ENCODE data around the gene LAMA2. TPM values are rescaled to one million over a fixed set of nuclear protein-coding genes. Genes with fewer than 3 reads are reported as not detected.

Gene LAMA2
- total RNA-seq, 1 experiment from 2014 or later, result 4.2 TPM

DNA sequence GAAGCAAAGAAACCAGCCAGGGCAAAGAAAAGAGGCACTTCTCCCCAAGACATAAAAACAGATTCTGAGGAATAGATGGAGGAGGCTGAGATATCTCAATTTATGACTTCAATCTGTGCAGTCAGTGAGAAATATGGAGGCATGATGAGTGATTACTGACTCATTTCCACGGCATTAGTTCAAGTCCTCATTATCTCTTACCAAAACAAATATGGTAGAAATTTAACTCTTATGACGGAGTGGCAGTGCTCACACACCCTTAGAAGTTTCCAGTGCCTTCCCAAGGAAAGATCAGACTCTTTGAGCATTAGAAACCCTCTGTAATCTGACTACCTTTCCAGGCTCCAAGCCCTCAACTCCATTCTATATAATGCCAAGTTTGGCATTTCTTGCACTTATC is 463.0 kb downstream of the LAMA2 start:
- Histone ChIP-seq H2BK12ac (ENCODE audit: insufficient read length, low read depth, low read length) (no peak overlapping the region), H4K5ac (ENCODE audit: insufficient read length, low read depth, low read length) (no peak overlapping the region), H4K8ac (replicated peaks; ENCODE audit: insufficient read length, low read depth, low read length) (no peak overlapping the region), H4K91ac (ENCODE audit: insufficient read length, low read depth, low read length) (no peak overlapping the region), H3K9me3 (ENCODE audit: control insufficient read depth, low read depth, low read length) (no peaks in the 10 kb centered on the region), H3K27ac (ENCODE audit: insufficient read length, low read depth, low read length) (no peak overlapping the region), H4K20me1 (ENCODE audit: control insufficient read depth, insufficient read depth, insufficient read length) (no peaks in the 10 kb centered on the region), H3K23me2 (ENCODE audit: insufficient read length, low read depth, low read length, poor library complexity, severe bottlenecking) (no peaks in the 10 kb centered on the region), H3K14ac (ENCODE audit: insufficient read depth, low read length) (no peak overlapping the region), H2BK120ac (ENCODE audit: low read depth, low read length, poor library complexity, severe bottlenecking) (no peak overlapping the region), H2AFZ (ENCODE audit: low read length) (no peak overlapping the region), H2BK5ac (ENCODE audit: insufficient read length, low read length) (no peak overlapping the region), H3K79me1 (ENCODE audit: insufficient read depth, low read depth, low read length, poor library complexity, severe bottlenecking) (no peaks in the 10 kb centered on the region), H3K79me2 (ENCODE audit: insufficient read depth, low read length) (no peaks in the 10 kb centered on the region), H3K9ac (ENCODE audit: extremely low read depth, insufficient read length, low read length) (no peak overlapping the region), H2BK20ac (ENCODE audit: low read depth, low read length, poor library complexity, severe bottlenecking) (no peak overlapping the region), H3K56ac (ENCODE audit: insufficient read length, low read depth, low read length) (no peak overlapping the region), H3K18ac (ENCODE audit: insufficient read length, low read depth, low read length) (no peak overlapping the region), H3K4me1 (ENCODE audit: insufficient read depth, low read length) (no peaks in the 10 kb centered on the region), H3K4me2 (ENCODE audit: insufficient read depth, insufficient read length, low read length) (no peak overlapping the region), H3K23ac (ENCODE audit: insufficient read length, low read depth, low read length) (no peak overlapping the region), H3K4ac (ENCODE audit: low read depth, low read length) (no peak overlapping the region), H2AK5ac (ENCODE audit: insufficient read length, low read length) (no peak overlapping the region), H2BK15ac (ENCODE audit: low read depth, low read length) (no peak overlapping the region), H3K27me3 (ENCODE audit: insufficient read depth, low read length) (no peaks in the 10 kb centered on the region), H3T11ph (ENCODE audit: low read length) (no peak overlapping the region)
- no peak for DNase-seq
- H3K36me3 Mint-ChIP-seq (ENCODE audit: insufficient read depth in 1 of 3, low read depth in 3 of 3), result no peaks in the 10 kb centered on the region
- no peak overlapping the region for H3K27ac Mint-ChIP-seq
- no peaks in the 10 kb centered on the region for H3K27me3 Mint-ChIP-seq (ENCODE audit: low read depth)
- H3K4me1 Mint-ChIP-seq, result 0 out of 4 replicates have a peak, but pooled peaks cover 0 to 2% of the 10 kb centered on the region in 2 experiments
- TF ChIP-seq, protein P1, sequence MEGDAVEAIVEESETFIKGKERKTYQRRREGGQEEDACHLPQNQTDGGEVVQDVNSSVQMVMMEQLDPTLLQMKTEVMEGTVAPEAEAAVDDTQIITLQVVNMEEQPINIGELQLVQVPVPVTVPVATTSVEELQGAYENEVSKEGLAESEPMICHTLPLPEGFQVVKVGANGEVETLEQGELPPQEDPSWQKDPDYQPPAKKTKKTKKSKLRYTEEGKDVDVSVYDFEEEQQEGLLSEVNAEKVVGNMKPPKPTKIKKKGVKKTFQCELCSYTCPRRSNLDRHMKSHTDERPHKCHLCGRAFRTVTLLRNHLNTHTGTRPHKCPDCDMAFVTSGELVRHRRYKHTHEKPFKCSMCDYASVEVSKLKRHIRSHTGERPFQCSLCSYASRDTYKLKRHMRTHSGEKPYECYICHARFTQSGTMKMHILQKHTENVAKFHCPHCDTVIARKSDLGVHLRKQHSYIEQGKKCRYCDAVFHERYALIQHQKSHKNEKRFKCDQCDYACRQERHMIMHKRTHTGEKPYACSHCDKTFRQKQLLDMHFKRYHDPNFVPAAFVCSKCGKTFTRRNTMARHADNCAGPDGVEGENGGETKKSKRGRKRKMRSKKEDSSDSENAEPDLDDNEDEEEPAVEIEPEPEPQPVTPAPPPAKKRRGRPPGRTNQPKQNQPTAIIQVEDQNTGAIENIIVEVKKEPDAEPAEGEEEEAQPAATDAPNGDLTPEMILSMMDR (conservative IDR thresholded peaks at IDR 0.05), result no peak
- no CpG with 5 or more reads among the region's 2 CpGs for WGBS (ENCODE audit: extremely low coverage, insufficient read length, low lambda C conversion rate)
- H3K4me3 Mint-ChIP-seq, result no peak overlapping the region
- H3K9me3 Mint-ChIP-seq, result no peaks in the 10 kb centered on the region
